Lung microvascular endothelial cell (primary cell): ENCODE data around the gene C6orf136. TPM values are rescaled to one million over a fixed set of nuclear protein-coding genes. Genes with fewer than 3 reads are reported as not detected.

Source experiments
- DNase-seq, 2 donors: peaks; one replicate each; pipeline versions ENCODE4 v3.0.0 to v3.0.0-alpha.2; 2010; ENCODE audit warnings: low read depth in 2 of 2
- total RNA-seq: library from RNA; depleted of rRNA; stranded (reverse); fragments of >200 nt; gene quantifications from 2 replicates; pipeline ENCODE4 v1.2.1, GENCODE V29; 2014

C6orf136 gene
- total RNA-seq, 1 donor from 2014 or later: 5.6 TPM

- peak; percentile 68 to 70 for DNase-seq
These were observed 39.3 kb downstream of the C6orf136 start, which contains the start of gene PPP1R18 for GRCh38 chr6:30686009-30686907. TSS of gene PPP1R18 (minus strand) at chr6:30686645. CDS start at chr6:30686018, 627 bp downstream.

- peak; percentile 84 to 96 for DNase-seq
These were observed 40.1 kb downstream of the C6orf136 start for GRCh38 chr6:30686908-30687658.

GRCh38 chr6:30687659-30688431 is 40.9 kb downstream of the C6orf136 start:
- DNase-seq: peak in 1 of 2 donors; percentile 48

GRCh38 chr6:30688569-30688968 is 41.6 kb downstream of the C6orf136 start:
- no peak for DNase-seq

GRCh38 chr6:30689022-30689865 is 42.3 kb downstream of the C6orf136 start:
- no peak for DNase-seq

GRCh38 chr6:30689985-30690384 is 43.1 kb downstream of the C6orf136 start:
- no peak for DNase-seq

GRCh38 chr6:30690403-30691207 is 43.7 kb downstream of the C6orf136 start, which contains the start of gene NRM:
TSS of gene NRM (minus strand) at chr6:30690984. CDS start at chr6:30690974, 10 bp downstream.
- peak; percentile 82 to 85 for DNase-seq

- DNase-seq: no peak
These were observed 44.4 kb downstream of the C6orf136 start for GRCh38 chr6:30691208-30691847.

GRCh38 chr6:30696432-30696831 is 49.5 kb downstream of the C6orf136 start:
- DNase-seq: no peak

- peak in 1 of 2 donors; percentile 50 for DNase-seq
These were observed 53.4 kb downstream of the C6orf136 start for GRCh38 chr6:30700340-30700739.

Other genes starting within 250 kb of the C6orf136 start
- 440 and 959 TPM in 2 replicates for gene HLA-E, start 157.6 kb upstream of the C6orf136 start, total RNA-seq
- gene GNL1, start 90.6 kb upstream of the C6orf136 start, total RNA-seq: 31.8 and 41.1 TPM in 2 replicates
- gene PRR3, start 89.8 kb upstream of the C6orf136 start, total RNA-seq: 2.0 and 2.2 TPM in 2 replicates
- 24.6 and 41.9 TPM in 2 replicates for gene ABCF1, start 75.7 kb upstream of the C6orf136 start, total RNA-seq
- 7.0 and 12.5 TPM in 2 replicates for gene PPP1R10, start 29.9 kb upstream of the C6orf136 start, total RNA-seq
- gene MRPS18B, start 29.3 kb upstream of the C6orf136 start, total RNA-seq: 38.1 and 55.8 TPM in 2 replicates
- 2.2 and 5.0 TPM in 2 replicates for gene ATAT1, start 20.3 kb upstream of the C6orf136 start, total RNA-seq
- 25.1 and 32.5 TPM in 2 replicates for gene DHX16, start 25.9 kb downstream of the C6orf136 start, total RNA-seq
- 31.5 and 33.6 TPM in 2 replicates for gene PPP1R18, start 39.5 kb downstream of the C6orf136 start, total RNA-seq
- 1.6 and 2.2 TPM in 2 replicates for gene NRM, start 43.9 kb downstream of the C6orf136 start, total RNA-seq
- gene MDC1, start 70.1 kb downstream of the C6orf136 start, total RNA-seq: 3.0 and 4.1 TPM in 2 replicates
- 267 and 311 TPM in 2 replicates for gene TUBB, start 73.2 kb downstream of the C6orf136 start, total RNA-seq
- 48.8 and 56.2 TPM in 2 replicates for gene FLOT1, start 95.6 kb downstream of the C6orf136 start, total RNA-seq
- gene IER3, start 97.4 kb downstream of the C6orf136 start, total RNA-seq: 72.6 and 148 TPM in 2 replicates
- gene DDR1, start 237.4 kb downstream of the C6orf136 start, total RNA-seq: 4.8 and 6.3 TPM in 2 replicates